Muscle of back (tissue), 11 donors: ENCODE data around the gene EIF1AD. TPM values are rescaled to one million over a fixed set of nuclear protein-coding genes. Genes with fewer than 3 reads are reported as not detected.

Experiments used
- DNase-seq, 3 donors: peaks; one replicate each; pipeline versions ENCODE4 v3.0.0 to v3.0.0-alpha.2; 2013
- polyA plus RNA-seq, 10 donors: library from polyadenylated mRNA; unstranded; fragments of 120-200 nt; gene quantifications; one replicate each; pipeline ENCODE4 v1.2.1, GENCODE V29; 2013; ENCODE audit not compliant: insufficient read length in 10 of 10

Gene EIF1AD
- polyA plus RNA-seq, 10 donors = 14.0 to 23.0 (median 18.6) TPM

DNA sequence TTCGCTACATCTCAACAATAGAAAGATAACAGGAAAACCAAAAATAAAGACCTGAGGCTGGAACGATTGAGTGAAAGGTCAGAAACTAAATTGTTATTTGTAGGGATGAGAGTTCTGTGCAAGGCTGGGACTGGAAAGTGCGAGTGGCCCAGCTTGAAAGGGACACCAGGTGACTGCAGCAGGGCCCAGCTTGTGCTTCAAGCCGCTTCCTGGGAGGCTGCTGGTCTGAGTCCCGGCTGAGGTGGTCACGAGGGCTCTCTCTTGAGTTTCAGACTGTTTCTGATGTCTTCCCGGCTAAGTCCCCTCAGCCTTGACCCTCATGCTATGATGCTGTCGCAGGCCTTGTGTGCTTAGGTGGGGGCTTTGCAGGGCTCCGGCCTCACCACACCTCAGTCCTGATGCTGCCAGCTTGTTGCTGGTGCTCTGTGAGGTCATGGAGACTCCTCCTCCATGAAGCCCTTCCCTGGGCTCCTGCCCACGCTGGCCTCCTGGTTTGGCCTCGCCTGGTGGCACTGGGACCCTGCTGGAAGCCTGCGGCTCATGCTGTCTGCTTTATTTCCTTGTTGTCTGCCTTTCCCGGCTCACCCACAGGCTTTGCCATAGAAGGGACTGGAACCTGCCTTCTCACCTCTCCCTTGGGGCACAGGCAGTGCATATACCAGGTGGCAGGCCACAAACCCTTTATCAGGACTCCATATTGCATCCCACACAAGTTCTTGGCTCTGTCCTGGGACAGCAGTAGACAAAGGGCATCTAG is 4.4 kb upstream of the EIF1AD start:
- DNase-seq = no peak

DNA sequence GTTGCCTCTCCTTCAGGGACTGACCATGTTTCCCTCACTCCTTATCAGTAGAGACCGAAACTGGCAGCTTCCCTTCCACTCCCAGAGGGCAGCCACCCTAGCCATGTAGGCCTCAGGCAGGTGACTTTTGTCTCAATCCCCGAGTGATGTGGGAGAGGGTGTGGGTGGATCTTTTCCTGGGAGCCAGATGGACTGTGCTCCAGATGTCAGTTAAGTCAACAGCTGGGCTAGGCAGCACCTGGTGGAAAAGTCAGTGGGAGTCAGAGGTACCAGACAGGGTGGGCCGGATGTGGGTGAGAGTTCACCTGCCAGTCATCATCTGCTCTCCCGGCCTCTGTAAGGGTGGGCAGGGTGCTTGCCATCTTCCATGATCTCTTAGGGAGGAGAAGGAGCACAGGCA is 2.2 kb upstream of the EIF1AD start:
- no peak for DNase-seq

DNA sequence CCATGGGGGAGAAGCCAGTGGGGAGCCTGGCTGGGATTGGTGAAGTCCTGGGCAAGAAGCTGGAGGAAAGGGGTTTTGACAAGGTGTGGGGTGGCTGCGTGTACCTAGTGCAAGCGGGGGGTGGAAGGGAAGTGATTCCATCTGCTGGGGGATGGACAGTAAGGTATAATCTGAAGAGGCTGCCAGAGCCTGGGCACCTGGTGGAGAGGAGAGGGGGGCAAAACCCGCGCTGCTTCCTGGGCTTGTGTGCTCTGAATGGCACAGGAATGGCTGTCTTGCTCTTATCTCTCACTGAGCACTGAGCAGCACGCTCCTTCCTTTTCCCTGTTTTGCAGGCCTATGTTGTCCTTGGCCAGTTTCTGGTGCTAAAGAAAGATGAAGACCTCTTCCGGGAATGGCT is 1.3 kb upstream of the EIF1AD start:
- DNase-seq = no peak

DNA sequence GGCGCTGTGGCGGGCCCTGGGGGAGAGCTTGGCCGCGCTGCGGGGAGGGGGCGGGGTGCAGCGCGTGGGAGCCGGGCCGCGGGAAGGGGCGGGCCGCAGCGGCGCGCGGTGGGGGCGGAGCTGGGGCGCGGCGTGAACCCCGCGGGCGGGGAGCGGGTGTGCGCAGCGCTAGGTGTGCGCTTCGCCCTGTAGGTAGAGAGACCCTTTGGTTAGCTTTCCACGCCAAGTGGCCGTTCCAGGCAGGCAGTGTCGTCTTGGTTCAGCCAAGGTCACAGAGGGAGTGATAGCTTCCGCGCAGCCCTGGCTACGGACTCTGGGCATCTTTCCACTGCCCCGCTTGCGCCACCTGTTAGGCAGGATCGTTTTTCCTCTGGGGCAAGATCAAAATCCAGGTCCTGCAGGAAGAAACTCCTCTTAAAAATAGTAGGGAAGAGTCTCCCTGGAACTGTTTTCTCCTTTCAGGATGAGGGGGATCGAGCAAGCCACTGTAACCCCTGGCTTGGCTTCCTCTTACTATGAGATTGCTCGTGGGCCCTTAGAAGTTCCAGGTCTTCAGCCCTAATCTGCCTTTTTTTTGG is 780 bp upstream of the EIF1AD start:
- no peak for DNase-seq

DNA sequence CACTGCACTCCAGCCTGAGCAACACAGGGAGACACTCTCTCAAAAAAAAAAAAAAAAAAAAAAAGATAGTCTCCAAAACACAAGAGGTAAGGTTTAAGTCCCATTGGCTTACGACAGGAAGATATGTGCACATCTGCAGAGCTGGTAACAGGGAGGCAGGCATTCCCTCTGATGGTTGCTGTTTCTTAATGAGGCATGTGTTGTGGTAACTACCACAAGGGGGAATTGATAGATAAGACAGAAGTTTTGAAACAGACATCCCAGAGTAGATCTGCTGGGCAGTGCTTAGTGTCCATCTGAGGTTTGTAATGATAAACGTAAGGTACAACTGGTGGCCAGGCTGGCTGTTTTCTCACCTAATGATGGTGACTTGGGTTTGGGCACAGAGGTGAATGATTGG is 4.7 kb downstream of the EIF1AD start:
- no peak for DNase-seq

DNA sequence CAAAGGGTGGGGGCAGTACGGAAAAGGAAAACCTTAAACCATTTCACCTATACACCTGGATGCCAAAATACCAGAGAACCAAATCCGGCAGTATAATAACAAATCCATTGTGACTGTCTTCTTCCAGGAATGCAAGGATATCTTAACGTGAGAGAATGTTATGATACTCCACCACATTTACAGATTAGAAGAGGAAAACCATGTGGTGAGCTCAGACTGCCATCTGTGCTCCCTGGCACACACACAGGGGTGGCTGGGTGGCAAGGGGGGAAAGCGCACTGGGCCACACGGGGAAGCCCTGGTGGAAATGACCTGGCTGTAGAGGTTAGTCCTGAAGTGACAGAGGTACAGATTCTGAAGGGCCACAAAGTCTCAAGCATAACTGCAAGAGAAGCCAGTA is 9.9 kb downstream of the EIF1AD start:
- no peak for DNase-seq

DNA sequence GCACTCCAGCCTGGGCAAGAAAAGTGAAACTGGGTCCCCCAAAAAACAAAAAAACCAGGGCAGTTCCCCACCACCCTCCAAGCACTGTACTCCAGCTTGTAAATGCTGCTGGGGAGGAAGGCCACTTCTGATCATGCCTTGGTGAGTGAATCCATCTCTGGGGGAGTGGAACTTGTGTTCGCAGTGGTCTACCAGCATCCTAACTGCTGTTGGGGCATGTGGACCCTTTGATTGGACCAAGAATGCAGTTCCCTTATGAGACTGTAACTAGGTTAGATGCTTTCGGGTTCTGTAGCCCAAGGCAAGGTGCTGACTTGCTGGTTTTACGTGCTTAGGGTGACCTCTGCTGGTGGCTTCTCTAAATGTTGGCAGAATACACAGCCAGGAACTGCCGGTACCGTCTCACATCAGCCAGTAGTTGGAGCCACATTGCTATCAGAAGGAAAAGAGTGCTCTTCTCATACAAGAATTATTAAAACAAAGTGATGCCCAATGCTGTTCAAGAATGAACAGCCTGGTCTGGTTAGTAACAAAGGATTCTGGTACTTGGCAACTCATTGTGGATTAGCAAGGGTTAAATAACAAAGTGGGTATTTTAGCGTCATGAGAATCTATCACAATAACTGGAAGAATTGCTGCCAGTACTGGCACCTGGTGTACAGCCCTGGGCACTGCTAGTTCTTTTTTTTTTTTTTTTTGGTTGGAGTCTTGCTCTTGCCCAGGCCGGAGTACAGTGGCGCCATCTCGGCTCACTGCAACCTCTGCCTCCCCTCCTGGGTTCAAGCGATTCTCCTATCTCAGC is 13.0 kb downstream of the EIF1AD start:
- DNase-seq = peak; percentile 94 to 96 (median 95)

DNA sequence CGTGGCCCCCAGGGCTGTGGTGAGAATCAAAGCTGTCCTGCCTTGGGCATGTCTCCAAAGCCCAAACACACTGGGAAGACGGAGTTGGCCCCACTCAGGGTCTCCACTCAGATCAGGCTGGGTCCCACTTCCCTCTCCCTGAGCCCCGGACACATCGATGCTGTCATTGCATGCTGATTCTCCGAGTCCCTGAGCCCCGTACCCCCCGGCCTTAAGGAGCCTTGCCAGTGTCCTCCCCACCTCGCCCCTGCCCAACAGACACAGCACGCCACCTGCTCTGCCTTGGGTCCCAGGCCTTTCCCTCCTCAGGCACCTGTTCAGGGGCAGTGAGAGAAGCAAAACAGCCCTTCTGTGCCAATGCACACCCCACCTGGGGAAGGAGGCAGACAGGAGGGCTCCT is 14.6 kb downstream of the EIF1AD start:
- no peak for DNase-seq

DNA sequence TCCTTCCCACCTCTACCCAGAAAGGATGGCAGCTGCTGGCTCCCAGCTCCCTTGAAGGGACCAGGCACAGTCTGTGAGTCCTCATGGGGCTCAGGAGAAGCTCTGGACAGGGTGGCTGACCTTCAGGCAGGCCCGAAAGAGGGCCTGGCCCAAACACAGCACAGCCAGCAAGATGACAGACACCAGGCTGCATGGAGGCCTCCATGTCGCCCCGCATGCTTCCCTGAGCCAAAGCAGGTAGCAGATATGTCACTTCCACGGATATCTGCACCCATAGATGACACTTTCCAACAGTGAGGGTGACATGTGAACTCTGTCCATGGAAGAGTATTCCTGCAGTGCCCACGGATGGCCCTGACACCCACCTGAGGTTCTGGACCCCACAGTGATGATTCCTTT is 18.4 kb downstream of the EIF1AD start:
- DNase-seq = no peak

DNA sequence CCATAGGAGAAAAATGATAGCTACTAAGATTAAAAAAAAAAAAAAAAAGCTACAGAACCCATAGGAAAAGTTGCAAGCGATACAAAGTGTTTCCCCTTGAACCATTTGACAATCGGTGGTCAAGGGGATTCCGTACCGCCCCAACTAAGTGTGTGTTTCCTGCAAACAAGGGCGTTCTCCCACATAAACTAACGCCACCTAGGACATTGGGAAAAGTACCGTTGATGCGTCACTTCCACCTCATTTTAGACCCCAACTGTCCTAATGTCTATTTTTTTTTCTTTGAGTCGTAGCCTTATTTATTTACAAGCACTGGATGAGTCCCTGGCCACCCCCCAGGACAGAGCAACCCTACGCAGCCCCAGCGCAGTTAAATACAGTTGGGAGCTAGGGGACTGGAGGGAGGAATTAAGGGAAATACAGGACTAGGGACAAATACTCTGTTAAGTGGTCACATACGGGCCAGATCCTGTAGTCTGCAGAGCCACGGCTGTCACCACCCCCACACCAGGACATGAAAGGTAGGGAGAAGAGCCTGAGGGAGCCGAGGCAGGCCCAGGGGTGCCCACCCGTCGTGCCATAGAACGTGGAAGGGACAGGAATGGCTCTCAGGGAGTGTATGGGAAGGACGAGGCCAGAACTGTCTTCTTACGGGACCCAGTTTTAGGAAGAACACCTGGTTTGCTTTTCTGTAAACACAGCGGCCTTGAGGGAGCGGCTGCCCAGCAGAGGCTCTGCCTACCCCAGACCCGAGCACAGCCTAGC is 19.0 kb downstream of the EIF1AD start:
- no peak for DNase-seq

DNA sequence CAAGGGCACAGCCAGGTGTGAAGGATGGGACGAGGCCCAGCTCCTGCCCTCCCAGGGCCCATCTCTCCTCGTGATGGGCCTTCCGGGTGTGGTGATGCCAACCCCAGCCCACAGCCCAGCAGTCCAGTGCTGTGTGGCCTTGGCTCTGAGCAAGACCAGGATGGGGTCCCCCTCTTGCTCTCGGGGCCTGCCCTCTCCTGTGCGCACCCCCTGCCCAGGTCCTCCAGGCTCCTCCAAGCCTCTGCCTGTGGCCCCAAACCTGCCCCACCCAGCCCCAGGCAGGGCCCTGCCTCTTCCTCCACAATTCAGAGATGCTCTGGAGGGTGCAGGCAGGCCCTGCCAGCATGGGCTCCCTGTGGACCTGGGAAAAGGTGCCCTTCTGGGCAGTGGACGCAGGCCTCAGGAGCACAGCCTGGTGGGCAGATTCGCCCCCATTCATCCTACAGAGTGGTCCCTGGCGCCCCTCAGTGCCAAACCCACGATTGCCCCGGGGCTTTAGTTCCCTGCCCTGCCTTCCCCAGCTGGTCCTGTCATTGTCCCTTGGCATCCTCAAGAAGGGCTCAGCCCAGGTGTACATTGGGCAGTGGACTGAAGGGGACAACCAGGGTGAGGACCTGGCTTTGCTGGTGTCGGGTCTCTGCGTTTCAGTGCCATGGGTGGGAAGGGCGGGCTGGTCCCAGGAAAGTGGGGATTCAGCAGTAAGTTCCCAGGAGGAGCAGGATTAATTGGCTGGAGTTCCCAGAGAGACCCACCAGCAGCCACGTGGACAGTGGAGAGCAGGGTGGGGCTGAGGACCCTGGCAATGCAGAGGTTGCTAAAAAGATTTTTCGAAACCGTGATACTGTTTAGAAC is 19.8 kb downstream of the EIF1AD start:
- no peak for DNase-seq

DNA sequence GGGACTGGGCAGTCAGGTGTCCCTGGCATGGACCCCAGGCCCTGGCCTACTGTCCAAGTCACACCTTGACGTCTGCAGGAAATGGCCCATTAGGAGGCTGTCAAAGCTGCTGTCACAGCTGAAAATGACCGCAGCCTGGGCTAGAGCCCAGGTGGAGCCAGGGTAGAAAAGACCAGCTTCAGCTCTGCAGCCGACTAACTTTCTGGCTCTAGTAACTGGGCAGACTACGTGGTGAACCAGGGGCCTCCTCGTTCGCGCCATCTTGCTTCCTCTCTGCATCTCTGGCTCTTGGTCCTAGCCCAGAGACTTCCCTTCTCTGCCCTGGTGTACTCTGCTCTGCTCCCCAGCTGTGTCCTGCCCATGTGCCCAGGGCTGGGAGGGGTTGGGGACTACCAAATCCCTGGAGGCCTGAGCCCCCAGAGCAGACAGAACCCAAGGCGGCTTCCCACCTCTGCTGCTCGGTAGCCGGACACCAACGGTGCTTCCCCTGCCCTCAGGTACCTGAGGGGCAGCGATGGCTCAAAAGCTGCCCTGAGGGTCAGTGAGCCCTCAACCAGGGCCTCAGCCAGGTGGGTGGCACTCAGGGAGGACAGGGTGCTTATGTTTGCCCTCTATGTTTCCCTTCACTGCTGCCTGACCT is 20.7 kb downstream of the EIF1AD start:
- DNase-seq = no peak

DNA sequence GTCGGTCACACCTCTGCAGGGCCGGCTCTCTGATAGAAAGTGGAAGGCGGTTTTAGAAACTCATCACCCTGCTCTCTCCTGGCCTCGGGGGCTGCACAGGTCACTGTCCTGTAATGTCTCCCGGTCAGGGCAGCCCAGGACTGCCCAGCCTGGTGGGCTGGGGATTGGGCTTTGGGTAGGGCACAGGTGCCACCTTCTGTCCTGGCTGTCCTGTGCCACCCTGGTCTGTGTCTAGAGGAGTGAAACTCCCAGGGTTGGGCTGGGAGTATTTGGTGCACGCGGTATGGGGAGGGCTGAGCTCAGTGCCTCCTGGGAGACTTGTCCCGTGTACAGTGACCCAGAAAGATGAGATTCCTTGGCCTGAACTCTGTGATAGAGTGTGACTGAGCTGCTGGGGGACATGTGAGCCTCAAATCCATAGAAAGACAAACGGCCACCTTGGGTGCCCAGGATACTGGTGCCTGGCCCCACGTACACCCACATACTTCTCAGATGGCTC is 22.6 kb downstream of the EIF1AD start:
- no peak for DNase-seq

DNA sequence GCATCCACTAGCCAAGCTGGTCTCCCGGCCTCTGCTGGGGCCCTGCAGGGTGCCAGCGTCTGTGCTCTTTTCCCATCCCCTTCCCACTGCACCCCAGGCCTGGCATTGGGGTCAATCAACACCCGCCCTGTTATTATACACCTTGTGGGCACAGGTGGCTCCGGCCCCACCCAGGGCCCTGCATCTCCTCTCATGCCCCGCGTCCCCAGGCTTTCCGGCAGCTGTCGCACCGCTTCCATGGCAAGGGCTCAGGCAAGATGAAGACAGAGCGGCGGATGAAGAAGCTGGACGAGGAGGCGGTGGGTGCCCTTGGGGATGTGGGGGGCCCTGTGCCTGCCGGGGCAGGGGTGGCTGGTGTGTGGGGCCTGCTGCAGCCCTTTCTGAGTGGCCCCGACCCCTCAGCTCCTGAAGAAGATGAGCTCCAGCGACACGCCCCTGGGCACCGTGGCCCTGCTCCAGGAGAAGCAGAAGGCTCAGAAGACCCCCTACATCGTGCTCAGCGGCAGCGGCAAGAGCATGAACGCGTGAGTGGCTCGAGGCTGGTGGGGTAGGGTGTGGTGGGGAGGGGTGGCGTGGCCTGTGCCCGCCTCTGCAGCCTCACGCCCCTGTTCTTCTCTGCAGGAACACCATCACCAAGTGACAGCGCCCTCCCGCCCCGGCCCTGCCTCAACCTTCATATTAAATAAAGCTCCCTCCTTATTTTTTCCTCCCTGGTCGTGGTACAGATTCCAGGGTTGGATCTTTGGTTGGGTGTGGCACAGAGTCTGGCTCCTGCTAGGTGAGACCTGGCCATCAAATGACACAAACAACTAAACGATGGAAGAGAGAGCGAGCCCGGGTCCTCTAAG is 23.3 kb downstream of the EIF1AD start:
- DNase-seq = no peak

DNA sequence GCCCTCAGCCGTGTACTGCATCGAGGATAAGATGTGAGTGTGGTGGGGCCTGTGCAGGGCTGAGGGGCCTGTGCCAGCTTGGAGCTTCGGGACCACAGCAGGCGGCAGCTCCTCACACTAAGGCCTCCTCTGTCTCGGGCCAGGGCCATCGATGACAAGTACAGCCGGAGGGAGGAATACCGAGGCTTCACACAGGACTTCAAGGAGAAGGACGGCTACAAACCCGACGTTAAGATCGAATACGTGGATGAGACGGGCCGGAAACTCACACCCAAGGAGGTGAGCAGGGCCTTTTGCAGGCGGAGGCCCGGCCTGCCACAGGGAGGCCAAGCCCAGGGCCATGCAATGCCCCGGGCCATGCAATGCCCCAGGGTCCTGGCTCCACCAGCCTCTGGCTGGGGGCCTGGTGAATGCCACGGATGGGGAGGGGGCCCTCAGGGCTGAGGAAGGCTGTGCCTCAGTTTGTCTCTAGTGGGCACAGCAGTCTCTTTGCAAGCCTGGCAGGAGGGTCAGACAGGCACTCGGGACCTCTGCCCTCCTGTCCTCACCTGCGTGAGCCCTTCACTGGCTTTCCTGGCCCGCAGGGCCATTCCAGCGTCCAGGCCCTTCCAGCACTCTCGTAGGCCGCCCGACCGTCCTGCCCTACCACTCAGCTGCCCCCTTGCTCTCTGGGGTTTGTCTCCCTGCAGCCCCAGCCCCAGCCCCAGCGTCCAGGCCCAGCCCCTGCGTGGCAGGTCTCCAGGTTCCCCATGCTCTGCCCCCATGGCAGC is 24.2 kb downstream of the EIF1AD start:
- DNase-seq = no peak

DNA sequence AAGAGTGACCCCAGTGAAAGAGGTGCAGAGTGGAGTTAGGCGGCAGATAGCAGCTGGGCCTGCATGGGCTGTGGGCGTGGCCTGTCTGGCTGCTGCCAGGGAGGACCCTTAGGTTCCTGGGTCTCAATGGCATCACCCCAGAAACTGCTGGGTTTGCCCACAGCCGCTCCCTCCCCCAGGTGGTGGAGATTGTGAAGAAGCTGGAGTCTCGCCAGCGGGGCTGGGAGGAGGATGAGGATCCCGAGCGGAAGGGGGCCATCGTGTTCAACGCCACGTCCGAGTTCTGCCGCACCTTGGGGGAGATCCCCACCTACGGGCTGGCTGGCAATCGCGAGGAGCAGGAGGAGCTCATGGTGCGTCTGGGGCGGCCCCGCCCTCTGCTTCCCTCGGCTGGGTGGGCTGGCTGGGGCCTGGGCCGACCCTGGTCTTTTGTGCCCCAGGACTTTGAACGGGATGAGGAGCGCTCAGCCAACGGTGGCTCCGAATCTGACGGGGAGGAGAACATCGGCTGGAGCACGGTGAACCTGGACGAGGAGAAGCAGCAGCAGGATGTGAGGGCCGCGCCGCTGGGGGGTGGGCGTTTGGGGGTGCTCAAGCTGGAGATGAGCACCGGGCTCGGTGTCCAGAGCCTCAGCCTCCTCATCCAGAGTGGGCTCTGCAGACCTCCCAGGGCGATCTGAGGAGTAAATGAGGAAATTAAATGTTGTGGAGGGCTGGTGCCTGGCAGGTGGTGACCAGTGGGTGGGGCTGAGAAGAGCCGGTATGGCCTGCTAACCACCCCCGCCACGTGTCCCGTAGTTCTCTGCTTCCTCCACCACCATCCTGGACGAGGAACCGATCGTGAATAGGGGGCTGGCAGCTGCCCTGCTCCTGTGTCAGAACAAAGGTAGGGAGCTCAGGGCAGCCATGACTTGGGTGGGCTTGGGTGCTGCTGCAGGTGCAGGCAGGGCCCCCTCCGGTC is 25.5 kb downstream of the EIF1AD start:
- DNase-seq = no peak

DNA sequence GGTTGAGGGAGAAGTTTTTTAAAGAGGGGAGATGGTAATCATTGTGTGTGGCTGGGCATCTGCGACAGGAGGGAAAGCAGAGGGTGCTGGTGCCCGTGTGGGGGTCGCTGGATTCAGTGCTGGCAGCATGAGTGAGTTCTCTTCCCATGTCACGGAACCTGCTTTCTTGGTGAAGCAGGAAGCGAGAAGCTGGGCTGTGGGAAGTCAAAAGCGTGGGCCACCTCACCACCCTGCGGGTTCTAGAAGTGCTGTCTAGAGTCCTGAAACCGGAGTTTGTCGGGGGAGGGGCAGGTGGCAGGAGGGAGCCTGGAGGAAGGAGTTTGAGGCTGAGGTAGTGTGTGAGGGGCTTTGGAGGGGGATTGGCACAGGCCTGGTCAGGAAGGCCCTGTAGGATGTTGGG is 26.2 kb downstream of the EIF1AD start:
- no peak for DNase-seq
